ENCODE measurements around the gene KCTD19.

KCTD19 gene

DNA sequence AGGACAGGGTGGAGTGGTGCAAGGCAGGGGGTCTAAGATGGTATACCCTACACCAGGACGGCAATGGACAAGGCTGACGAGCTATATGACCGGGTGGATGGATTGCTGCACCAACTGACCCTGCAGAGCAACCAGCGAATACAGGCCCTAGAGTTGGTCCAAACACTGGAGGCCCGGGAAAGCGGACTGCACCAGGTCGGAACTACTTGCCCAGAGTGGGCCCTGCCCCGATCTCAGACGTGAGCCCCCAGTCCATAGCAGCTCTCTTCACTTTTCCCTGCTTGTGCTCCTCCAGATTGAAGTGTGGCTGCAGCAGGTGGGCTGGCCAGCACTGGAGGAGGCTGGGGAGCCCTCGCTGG lies 44.1 kb downstream of the KCTD19 start:
- no peak overlapping the region for H3K4me3 ChIP-seq (ENCODE audit: low read length)
- no peak for TF ChIP-seq ZNF274 (IDR thresholded peaks at IDR 0.05; ENCODE audit: low read depth, low read length)

DNA sequence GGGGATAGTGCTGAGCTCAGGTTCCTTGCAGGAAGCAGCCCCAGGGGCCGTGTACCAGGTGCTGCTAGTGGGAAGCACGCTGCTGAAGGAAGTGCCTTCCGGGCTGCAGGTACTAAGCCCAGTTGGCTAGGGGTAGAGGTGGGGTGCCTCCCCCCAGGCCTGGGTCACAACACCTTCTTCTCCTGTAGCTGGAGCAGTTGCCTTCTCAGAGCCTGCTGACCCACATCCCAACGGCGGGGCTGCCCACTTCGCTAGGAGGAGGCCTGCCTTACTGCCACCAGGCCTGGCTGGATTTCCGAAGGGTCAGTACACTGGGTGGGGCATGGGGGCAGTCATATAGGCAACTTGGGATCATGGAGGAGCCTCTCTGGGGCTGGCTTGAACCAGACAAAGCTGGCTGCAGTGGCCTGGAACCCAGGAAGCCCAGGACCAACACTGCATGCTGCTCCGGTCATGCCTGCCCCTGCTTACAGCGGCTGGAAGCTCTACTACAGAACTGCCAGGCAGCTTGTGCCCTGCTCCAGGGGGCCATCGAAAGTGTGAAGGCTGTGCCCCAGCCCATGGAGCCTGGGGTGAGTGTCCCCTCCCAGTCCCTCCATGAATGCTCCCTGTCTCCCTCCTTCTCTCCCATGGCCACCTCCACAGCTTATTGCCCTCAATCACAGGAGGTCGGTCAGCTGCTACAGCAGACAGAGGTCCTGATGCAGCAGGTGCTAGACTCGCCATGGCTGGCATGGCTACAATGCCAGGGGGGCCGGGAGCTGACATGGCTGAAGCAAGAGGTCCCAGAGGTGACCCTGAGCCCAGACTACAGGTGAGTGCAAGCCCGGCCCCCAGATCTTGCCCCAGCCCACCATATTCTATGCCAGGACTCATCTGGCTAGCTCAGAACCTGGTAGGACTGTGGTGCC lies 44.8 kb downstream of the KCTD19 start:
- no peak overlapping the region for H3K4me3 ChIP-seq (ENCODE audit: low read length)
- TF ChIP-seq ZNF274 (IDR thresholded peaks at IDR 0.05; ENCODE audit: low read depth, low read length), result no peak

DNA sequence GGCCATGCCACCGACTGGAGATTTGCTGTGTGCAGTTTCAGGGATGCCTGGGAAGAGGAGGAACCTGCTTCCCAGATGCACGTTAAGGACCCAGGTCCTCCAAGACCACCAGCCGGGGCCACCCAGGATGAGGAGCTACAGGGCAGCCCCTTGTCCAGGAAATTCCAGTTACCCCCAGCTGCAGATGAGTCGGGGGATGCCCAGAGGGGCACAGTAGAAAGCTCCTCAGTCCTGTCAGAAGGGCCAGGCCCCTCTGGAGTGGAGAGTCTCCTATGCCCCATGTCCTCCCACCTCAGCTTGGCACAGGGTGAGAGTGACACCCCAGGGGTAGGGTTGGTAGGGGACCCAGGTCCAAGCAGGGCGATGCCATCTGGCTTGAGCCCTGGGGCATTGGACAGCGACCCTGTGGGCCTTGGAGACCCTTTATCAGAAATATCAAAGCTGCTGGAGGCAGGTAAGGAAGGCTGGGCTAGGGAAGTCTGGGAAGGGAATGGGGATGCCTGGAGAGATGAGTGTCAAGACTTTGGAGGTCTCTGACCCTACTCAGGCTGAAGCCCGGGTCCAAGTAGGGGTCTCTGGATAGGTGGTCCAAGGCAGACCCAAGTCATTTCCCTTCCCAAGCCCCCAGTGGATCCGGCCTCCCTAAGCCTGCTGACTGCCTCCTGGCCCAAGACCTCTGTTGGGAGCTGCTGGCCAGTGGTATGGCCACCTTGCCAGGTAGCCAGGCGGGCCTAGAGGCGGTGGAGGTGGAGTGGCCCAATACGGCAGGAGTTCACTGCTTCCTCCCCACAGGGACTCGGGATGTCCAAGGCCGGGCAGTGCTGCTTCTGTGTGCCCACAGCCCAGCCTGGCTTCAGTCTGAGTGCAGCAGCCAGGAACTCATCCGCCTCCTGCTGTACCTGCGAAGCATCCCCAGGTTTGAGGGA lies 46.2 kb downstream of the KCTD19 start:
- TF ChIP-seq ZNF274 (IDR thresholded peaks at IDR 0.05; ENCODE audit: low read depth, low read length), result no peak
- H3K4me3 ChIP-seq (ENCODE audit: low read length), result no peak overlapping the region

DNA sequence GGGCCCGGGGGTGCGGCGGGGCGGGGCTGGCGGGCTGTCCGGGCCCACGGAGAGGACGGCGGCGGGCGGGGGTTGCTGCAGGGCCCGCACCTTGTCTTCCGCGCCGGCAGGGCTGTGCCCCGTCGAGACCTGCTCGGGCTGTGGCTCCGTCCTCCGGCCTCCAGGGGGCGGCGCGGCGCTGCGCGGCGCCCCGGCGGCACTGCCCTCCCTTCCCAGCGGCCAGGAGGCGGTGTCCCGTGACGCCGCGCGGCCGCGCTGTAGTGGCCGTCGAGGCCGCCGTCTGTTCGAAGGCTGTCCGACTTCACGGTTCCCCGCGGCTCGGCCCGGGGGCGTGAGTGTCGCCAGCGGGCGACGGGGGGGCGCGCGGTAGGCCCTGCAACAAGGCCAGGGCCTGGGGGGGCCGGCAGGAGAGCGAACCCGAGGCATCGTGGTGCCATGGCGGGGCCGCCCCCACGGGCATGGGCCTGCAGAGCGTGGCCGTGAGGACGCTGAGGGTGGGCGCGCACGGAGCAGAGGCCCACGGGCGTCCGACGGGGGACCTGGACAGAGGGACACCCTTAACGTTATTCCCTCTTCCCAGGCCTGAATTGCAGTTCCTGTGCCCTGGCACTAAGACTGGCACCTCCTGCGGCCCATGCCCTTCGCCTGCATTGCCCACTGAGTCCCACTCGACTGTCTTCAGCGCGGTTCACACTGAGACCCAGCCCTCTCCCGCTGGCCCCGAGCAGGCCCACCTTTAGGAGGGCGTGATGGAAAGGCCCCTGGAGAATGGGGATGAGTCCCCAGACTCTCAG lies 47.0 kb downstream of the KCTD19 start, which contains the start of gene PLEKHG4:
TSS of gene PLEKHG4 (plus strand) at position 237 of the 794 bp plus-strand sequence. CDS start at position 750, 513 bp downstream.
- H3K4me3 ChIP-seq (ENCODE audit: low read length), result peak within 1 kb of the TSS; percentile 63; the same call in 1 of the 2 replicates
- no peak for TF ChIP-seq ZNF274 (IDR thresholded peaks at IDR 0.05; ENCODE audit: low read depth, low read length)

- TF ChIP-seq ZNF274 (IDR thresholded peaks at IDR 0.05; ENCODE audit: low read depth, low read length), result no peak
- peak overlapping the region; percentile 63; the same call in 1 of the 2 replicates for H3K4me3 ChIP-seq (ENCODE audit: low read length)
Measured at GRCh38 chr16:67278773-67279295, 47.7 kb downstream of the KCTD19 start.

- no peak for TF ChIP-seq ZNF274 (IDR thresholded peaks at IDR 0.05; ENCODE audit: low read depth, low read length)
- peak overlapping the region; percentile 63; the same call in 1 of the 2 replicates for H3K4me3 ChIP-seq (ENCODE audit: low read length)
Measured at GRCh38 chr16:67277999-67278772, 48.4 kb downstream of the KCTD19 start.

- TF ChIP-seq ZNF274 (IDR thresholded peaks at IDR 0.05; ENCODE audit: low read depth, low read length), result no peak
- no peak overlapping the region for H3K4me3 ChIP-seq (ENCODE audit: low read length)
Measured at GRCh38 chr16:67277294-67277998, 49.1 kb downstream of the KCTD19 start.

DNA sequence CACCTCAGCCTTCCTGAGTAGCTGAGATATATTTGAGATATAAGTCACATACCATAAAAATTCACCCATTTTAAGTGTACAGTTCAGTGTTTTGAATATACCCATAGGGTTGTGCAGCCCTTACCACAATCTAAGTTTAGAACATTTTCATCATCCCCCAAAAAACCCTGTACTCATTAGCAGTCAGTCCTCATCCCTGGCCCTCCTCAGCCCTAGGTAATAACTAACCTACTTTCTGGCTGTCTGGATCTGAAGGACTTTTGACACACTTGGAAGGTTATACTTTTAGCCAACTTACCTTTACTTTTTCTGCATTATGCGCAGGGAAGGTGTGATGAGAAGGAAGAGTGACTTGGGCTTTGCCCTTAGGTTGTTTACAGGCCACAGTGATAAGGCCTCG lies 51.2 kb downstream of the KCTD19 start:
- H3K4me3 ChIP-seq (ENCODE audit: low read length), result no peak overlapping the region
- no peak for TF ChIP-seq ZNF274 (IDR thresholded peaks at IDR 0.05; ENCODE audit: low read depth, low read length)

- H3K4me3 ChIP-seq (ENCODE audit: low read length), result no peak overlapping the region
- TF ChIP-seq ZNF274 (IDR thresholded peaks at IDR 0.05; ENCODE audit: low read depth, low read length), result no peak
Measured at GRCh38 chr16:67271446-67271845, 55.1 kb downstream of the KCTD19 start.

DNA sequence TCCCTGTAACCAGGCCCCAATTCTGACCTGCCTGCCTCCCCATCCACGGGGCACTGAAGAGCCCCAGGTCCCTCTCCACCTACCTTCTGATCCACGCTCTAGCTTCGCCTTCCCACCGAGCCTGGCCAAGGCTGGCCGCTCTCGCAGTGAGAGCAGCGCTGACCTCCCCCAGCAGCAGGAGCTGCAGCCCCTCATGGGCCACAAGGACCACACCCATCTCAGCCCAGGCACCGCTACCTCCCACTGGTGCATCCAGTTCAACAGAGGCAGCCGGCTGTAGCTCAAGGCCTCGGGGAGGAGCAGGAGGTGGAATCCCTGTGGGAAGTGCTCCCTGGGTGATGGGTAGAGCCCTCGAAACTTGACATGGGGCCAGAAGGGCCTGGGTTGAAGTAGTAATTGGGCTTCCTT lies 55.6 kb downstream of the KCTD19 start:
- H3K4me3 ChIP-seq (ENCODE audit: low read length), result no peak overlapping the region
- no peak for TF ChIP-seq ZNF274 (IDR thresholded peaks at IDR 0.05; ENCODE audit: low read depth, low read length)

DNA sequence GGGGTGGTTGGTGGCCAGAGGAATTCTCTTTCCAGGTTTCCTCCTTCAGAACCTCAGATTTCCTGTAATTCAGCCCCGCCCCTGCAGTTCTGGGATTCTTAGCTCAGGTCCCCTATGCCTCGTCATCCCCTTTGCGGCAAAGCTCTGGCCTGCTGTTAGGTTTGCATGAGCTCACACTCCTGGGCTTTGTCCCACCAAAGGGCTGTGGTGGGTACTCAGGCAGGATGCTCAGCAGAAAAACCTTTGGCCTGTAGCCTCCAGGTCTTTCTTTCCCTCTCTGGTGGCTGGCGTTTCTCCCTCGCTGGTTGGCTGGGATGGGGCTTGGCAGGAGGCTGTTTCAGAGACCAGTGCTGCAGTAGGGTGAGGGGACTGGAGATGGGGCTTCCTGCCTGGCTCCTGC lies 56.8 kb downstream of the KCTD19 start:
- no peak for TF ChIP-seq ZNF274 (IDR thresholded peaks at IDR 0.05; ENCODE audit: low read depth, low read length)
- H3K4me3 ChIP-seq (ENCODE audit: low read length), result no peak overlapping the region

DNA sequence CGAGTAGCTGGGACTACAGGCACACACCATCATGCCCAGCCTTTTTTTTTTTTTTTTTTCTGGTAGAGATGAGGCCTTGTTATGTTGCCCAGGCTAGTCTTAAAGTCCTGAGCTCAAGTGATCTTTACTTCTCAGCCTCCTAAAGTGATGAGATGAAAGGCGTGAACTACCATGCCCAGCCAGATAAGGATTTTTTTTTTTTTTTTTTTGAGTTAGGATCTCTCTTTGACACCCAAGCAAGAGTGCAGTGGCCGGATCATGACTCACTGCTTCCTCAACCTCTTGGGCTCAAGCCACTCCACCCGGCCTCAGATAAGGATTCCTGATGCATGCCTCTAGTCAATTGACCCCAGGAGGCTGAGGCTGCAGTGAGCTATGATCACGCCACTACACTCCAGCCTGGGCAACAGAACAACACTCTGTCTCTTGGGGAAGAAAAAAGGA lies 58.4 kb downstream of the KCTD19 start:
- TF ChIP-seq ZNF274 (IDR thresholded peaks at IDR 0.05; ENCODE audit: low read depth, low read length), result no peak
- no peak overlapping the region for H3K4me3 ChIP-seq (ENCODE audit: low read length)

Data from GM08714 (cell line).